ENCODE data around the gene DEFB129.
"Not testable (repeated sequence)": the region's sequence is repeated elsewhere in the genome, so short reads cannot be mapped to it uniquely, and the experiment has no call there.

The DEFB129 gene, protein sequence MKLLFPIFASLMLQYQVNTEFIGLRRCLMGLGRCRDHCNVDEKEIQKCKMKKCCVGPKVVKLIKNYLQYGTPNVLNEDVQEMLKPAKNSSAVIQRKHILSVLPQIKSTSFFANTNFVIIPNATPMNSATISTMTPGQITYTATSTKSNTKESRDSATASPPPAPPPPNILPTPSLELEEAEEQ
- total RNA-seq, result 0 reads per million in 2 donors

DNA sequence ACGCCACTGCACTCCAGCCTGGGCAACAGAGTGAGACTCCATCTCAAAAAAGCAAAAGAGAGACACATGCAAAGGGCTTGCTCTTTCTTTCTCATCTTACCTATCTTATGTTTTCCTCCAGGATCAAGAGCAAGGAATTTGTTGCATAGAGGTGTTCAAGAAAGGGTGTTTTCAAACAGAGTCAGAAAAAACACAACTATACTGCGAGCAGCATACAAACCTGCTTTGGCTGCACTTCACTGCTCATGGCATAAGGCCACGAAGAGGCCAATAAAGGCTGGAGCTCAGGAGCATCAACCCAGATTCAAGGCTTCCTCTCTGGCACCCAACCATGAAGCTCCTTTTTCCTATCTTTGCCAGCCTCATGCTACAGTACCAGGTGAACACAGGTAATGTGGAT is at the start of gene DEFB129:
Gene DEFB129 (plus strand): TSS at position 301 of the 400 bp plus-strand sequence. CDS start 31 bp downstream, at position 332.
- no peak for DNase-seq

GRCh38 chr20:184288-184687 is 42.8 kb upstream of the DEFB129 start:
- DNase-seq, result no peak

- no peak for DNase-seq
Observed at GRCh38 chr20:187733-188132, 39.3 kb upstream of the DEFB129 start.

DNA sequence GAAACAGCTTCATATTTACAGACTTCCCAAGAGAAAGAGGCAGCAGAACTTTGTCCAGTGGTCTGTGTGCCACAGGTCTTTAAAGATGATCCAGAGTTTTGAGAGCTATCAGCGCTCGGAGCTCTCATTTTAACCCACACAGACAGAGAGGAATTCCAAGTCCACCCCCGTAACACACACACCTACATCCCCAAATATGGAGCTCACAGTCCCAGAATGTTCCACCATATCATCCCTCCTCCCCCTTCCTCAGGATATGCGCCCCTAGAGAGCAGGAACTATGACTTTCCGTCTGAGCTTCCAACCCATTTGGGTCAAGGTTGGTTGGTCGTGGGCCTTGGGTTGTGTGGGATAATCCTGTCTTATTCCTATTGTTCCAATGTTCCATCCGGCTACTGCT is 37.4 kb upstream of the DEFB129 start, which contains the start of gene DEFB128:
Gene DEFB128 (minus strand): TSS at position 101 of the 400 bp plus-strand sequence. CDS start 88 bp downstream, at position 13.
- no peak for DNase-seq

DNA sequence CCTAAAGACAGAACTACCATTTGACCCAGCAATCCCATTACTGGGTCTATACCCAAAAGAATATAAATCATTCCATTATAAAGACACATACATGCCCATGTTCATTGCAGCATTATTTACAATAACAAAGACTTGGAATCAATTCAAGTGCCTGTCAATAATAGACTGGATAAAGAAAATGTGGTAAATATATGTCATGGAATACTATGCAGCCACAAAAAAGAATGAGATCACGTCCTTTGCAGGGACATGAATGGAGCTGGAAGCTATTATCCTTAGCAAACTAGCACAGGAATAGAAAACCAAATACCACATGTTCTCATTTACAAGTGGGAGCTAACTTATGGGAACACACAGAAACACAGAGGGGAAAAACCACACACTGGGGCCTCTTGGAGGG is 28.8 kb upstream of the DEFB129 start:
- no peak for DNase-seq

- no peak for DNase-seq
Observed at GRCh38 chr20:199996-200395, 27.1 kb upstream of the DEFB129 start.

DNA sequence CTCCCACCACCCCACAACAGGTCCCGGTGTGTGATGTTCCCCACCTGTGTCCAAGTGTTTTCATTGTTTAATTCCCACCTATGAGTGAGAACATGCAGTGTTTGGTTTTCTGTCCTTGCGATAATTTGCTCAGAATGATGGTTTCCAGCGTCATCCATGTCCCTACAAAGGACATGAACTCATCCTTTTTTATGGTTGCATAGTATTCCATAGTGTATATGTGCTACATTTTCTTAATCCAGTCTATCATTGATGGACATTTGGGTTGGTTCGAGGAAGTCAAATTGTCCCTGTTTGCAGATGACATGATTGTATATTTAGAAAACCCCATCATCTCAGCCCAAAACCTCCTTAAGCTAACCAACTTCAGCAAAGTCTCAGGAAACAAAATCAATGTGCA is 23.4 kb upstream of the DEFB129 start:
- not testable (repeated sequence) for DNase-seq

DNA sequence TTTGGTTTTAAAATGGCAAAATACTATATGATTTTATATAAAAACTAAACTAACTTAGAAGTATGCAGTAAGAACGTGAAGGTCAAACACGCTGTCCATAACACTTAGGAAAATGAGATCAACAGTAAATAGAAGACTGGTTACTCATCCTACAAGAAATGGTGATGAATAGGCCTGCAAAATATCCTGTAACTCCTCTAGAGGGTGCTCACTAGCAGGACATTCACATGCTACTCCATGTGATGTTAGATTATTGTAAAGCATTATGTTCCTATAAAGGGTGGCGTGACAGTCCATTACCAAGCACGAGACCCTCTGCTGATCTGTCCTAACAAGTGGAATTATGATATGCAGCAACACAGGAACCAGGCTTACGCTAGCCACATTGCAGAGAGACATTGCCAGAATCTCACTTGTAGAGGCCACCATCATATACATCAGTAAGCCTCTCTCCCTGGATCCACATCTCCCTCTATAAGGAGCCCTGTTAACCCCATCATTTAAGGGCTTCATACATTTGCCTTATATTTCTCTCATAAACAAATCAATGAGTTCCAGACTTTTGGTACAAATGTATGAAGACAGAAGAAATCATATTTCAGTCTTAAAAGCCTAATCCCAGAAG is 18.0 kb upstream of the DEFB129 start:
- peak in 1 of 5 experiments; percentile 66 for DNase-seq

DNA sequence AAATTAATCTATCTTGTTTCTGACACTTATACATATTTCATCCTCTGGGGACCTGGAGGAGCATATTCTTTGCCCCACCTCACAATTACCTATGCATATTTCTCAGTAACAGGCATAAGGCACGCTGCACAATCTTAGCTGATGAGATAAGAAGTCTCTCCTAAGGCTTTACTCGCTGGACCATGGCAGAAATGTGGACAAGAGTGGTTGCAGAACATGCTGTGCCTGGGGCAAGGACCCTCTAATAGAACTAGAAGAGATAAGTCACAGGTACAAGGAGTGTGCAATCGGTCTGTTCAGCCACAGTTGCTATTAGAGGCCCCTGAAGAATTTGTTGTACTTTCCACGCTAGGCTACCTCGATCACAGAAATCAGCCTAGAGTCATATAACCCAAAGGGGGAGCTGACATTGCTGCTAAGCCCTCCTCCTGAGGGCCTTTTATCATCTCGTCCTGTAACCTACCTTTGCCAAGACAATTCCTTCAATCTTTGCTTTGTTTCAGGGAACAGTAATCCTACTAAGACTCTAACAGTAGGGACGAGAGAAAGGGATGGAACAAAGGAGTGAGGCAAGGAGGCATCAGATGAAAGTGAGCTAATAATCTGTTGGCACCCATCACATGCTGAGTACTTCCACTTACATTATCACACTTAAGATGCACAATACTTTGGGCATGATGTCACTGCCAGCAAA is 16.1 kb upstream of the DEFB129 start:
- no peak for DNase-seq

DNA sequence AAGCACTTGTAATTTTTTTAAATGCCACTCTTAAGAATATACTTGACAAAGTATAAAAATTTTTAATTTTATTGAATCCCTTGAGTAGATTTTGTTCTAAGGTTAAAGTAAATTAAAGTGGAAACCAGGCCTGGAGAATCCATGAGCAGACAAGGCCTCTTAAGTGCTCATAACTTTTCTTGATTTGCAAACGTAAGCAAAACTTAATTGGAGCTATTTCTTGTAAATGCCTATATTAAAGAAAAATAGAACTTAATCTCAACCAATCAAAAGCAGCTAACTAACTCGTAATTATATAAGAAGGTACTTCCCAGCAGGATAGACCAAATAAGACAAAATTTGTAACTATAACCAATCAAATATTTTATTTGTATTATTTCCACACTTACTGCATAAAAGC is 12.7 kb upstream of the DEFB129 start:
- no peak for DNase-seq

DNA sequence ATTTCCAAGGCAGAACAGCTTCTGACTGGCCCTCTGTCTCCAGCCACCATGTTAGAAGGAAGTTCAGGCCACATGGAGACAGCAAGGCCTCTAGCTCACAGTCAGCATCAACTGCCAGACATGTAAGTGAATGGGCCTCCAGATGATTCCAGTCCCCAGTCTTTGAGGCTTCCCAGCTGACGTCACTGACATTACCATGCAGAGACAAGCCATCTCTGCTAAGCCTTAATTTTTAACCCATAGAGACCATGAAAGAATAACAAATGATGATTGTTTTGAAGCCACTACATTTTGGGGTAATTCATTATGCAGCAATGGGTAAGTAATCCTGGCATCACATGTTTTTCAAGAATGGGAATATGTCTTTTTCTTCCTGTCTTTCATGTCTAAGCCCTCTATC is 11.3 kb upstream of the DEFB129 start:
- no peak for DNase-seq

GRCh38 chr20:217266-217665 is 9.8 kb upstream of the DEFB129 start:
- DNase-seq, result no peak

DNA sequence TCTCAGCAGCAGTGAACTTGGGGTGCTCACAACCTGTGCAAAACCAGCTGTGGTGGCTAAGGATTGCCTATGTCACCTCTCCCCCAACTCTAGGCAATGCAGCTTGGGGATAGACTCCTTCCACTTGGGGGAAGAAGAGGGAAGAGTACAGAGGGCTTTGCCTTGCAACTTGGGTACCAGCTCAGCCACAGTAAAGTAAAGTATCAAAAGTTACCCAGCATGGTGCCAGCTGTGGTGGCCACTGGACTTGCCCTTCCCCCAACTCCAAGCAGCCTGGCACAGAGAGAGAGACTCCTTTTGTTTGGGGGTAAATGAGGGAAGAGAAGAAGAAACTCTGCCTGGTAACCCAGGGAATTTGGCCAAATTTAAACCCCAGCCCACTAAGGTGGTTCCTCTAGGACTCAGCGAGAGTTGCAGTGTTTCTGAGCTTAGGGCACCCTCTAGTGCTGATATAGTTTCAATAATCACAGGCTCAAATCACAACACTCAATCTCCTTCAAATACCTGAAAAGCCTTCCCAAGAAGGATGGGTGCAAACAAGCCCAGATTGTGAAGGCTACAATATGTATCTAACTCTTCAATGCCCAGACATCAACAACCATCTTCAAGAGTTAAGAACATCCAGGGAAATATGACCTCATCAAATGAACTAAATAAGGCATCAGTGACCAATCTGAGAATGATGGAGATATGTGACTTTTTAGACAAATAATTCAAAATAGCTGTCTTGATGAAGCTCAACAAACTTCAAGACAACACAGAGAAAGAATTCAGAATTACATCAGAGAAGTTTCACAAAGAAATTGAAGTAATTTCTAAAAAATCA is 7.6 kb upstream of the DEFB129 start:
- DNase-seq, result peak in 1 of 5 experiments; percentile 7

GRCh38 chr20:221258-221830 is 5.7 kb upstream of the DEFB129 start:
- DNase-seq, result no peak

GRCh38 chr20:225879-226278 is 1.2 kb upstream of the DEFB129 start:
- not testable (repeated sequence) for DNase-seq

- no peak for DNase-seq
Observed at GRCh38 chr20:227439-228105, 514 bp downstream of the DEFB129 start.

DNA sequence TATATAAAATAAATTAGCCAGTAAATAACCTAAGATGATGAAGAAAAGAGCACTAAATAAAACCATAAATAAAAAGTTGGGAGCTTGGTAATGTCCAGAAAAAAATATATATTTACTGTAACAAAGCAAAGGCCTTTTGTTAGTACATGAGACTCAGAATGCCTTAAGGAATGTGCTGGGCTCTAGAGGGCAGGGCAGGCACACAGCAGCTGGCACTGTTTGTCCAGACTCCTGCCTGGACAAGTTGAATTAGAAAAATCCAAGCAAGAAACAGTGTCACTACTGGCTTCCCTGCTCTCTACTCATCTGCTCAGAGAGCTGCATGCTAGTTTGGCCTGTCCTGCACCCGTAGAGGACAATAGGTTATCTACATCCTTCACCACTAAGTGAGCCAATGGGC is 8.8 kb downstream of the DEFB129 start:
- no peak for DNase-seq

DNA sequence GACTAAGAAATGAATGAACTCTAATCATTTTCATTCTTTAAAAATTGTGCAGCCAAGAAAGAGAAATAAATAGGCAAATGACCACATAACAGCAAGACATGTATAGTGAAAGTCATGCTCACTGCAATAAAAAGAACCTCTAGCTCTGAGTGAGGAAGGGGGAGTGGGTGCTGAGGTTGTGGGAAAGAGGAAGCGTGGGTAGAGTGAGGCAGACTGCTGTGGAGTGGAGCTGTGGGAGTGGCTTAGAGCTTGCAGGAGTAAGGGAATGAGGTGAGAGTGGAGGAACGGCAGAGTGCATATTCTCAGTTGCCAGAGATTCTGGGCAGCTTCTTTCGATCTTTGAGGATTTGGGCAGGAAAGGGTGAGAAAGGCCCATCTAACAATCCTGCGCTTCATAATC is 10.4 kb downstream of the DEFB129 start:
- peak in 1 of 5 experiments; percentile 51 for DNase-seq

- peak in 1 of 5 experiments; percentile 78 for DNase-seq
Observed at GRCh38 chr20:237929-238328, 10.9 kb downstream of the DEFB129 start.

GRCh38 chr20:242905-243304 is 15.8 kb downstream of the DEFB129 start:
- DNase-seq, result no peak

GRCh38 chr20:251354-251753 is 24.3 kb downstream of the DEFB129 start:
- DNase-seq, result no peak

- no peak for DNase-seq
Observed at GRCh38 chr20:252801-253200, 25.7 kb downstream of the DEFB129 start.

Measured in T-helper 2 cell (primary cell).